Stomach (tissue), 9 donors: Measurements from ENCODE around the gene CCDC88C. TPM values are rescaled to one million over a fixed set of nuclear protein-coding genes. Genes with fewer than 3 reads are reported as not detected.
A peak's percentile ranks its signal among the peaks of the same experiment; 100 is the strongest.

Source experiments
- DNase-seq, 2 donors: peaks; one replicate each; pipeline versions ENCODE4 v3.0.0 to v3.0.0-alpha.2; 2013 to 2019
- H3K27ac ChIP-seq, 5 donors: fragments of 200-600 bp in 4 of 5; sonication (generic) in 4 of 5; one replicate each; pipeline ENCODE4 v1.5.1; 2013 to 2019; ENCODE audit warnings: mild to moderate bottlenecking in 1 of 5, moderate library complexity in 1 of 5
- H3K27me3 ChIP-seq, 3 donors: fragments of 200-600 bp; sonication (generic); one replicate each; pipeline ENCODE4 v1.5.1; 2017 to 2019; ENCODE audit warnings: mixed run types in 1 of 3
- H3K36me3 ChIP-seq, 4 donors: fragments of 200-600 bp; sonication (generic); 1 replicate in 3 of 4; 2 replicates in 1 of 4; pipeline ENCODE4 v1.5.1; 2016 to 2019
- H3K4me1 ChIP-seq, 4 donors: fragments of 200-600 bp; sonication (generic); one replicate each; pipeline ENCODE4 v1.5.1; 2016 to 2019
- H3K4me3 ChIP-seq, 4 donors: fragments of 200-600 bp; sonication (generic) in 3 of 4; one replicate each; pipeline ENCODE4 v1.5.1; 2016 to 2019; ENCODE audit warnings: mild to moderate bottlenecking in 1 of 4
- H3K9me3 ChIP-seq, 4 donors: fragments of 200-600 bp; sonication (generic); one replicate each; pipeline ENCODE4 v1.5.1; 2016 to 2019
- CTCF ChIP-seq, 7 experiments: fragments of 450-650 bp in 4 of 7; fragments of 200-600 bp in 3 of 7; sonication (generic) in 3 of 7; IDR thresholded peaks; one replicate each; pipeline ENCODE4 v1.5.1; 2016 to 2019; ENCODE audit warnings: antibody characterized with exemption in 7 of 7, control low read depth in 2 of 7, mild to moderate bottlenecking in 1 of 7
- EP300 ChIP-seq: sonication (generic); formaldehyde crosslinking; IDR thresholded peaks from one replicate; pipeline ENCODE4 v1.6.1; 2017; ENCODE audit warnings: antibody characterized with exemption
- POLR2A ChIP-seq, 4 donors: fragments of 450-650 bp; IDR thresholded peaks; one replicate each; pipeline ENCODE4 v1.6.1; 2016; ENCODE audit warnings: antibody characterized with exemption in 4 of 4, control low read depth in 2 of 4, mild to moderate bottlenecking in 1 of 4, moderate library complexity in 1 of 4
- POLR2AphosphoS5 ChIP-seq, 3 donors: sonication (generic); formaldehyde crosslinking; IDR thresholded peaks; one replicate each; pipeline ENCODE4 v1.6.1; 2016; ENCODE audit warnings: antibody characterized with exemption in 3 of 3
- WGBS, 5 donors: extraction: QIAGEN DNeasy Blood & Tissue Kit in 3 of 5; methylation state at CpG; one replicate each; pipeline versions ENCODE4 v1.1.5 to v1.1.7; 2013 to 2018; 5-methylcytosine and 5-hydroxymethylcytosine counted together
- intact Hi-C: fragments of 100-400 bp; cut with DNase I; formaldehyde crosslinking; loops from one replicate; pipeline ENCODE4 v1.15.1; 2023; ENCODE audit warnings: low total_unique reads
- polyA plus RNA-seq, 3 donors: library from polyadenylated mRNA; stranded (reverse); fragments of 200-250 nt; gene quantifications; one replicate each; pipeline ENCODE4 v1.2.3, GENCODE V29; 2013
- total RNA-seq, 5 donors: library from RNA; depleted of rRNA; stranded (reverse); fragments of >200 nt; gene quantifications; one replicate each; pipeline versions ENCODE4 v1.1.0 to v1.2.3, GENCODE V29; 2014 to 2016
- donor health status: healthy with polysubstance abuse.
- donor health status: Bipolar disorder and iron deficiency.
- donor health status: healthy.

Gene CCDC88C
- total and polyA plus RNA-seq, 8 donors: 10.5 to 66.9 (median 22.3) TPM

GRCh38 chr14:91416744-91417119 is 888 bp downstream of the CCDC88C start:
- WGBS, 5 donors: 5 to 9% (median 7%) methylated on average over 18 to 19 of the region's 19 CpGs
- no peaks in the 10 kb centered on the region for H3K9me3 ChIP-seq
- H3K36me3 ChIP-seq: no peaks in the 10 kb centered on the region
- H3K27ac ChIP-seq: peak overlapping the region; percentile 81 to 93 (median 87)
- peaks cover 0 to 14% (median 0%) of the 10 kb centered on the region in 3 donors for H3K27me3 ChIP-seq
- H3K4me1 ChIP-seq: peaks cover 9 to 59% (median 55%) of the 10 kb centered on the region in 4 donors
- TF ChIP-seq CTCF (IDR thresholded peaks at IDR 0.05) (no peak), POLR2AphosphoS5 (IDR thresholded peaks at IDR 0.05) (no peak), EP300 (no peak), POLR2A (IDR thresholded peaks at IDR 0.05) (no peak)
- DNase-seq: peak in 1 of 2 donors; percentile 47
- intact Hi-C loops: loop anchor here (10.0 kb wide), 1 partner anchor 62 kb away; no protein-coding TSS in a partner anchor
- peak overlapping the region; percentile 60 to 85 (median 75) for H3K4me3 ChIP-seq

GRCh38 chr14:91415794-91416743 is 1.6 kb downstream of the CCDC88C start:
- intact Hi-C loops: loop anchor here (10.0 kb wide), 1 partner anchor 61 kb away; no protein-coding TSS in a partner anchor
- Histone ChIP-seq H3K9me3 (no peaks in the 10 kb centered on the region), H3K36me3 (no peaks in the 10 kb centered on the region), H3K27ac (peak overlapping the region; percentile 81 to 93 (median 87)), H3K4me3 (peak overlapping the region; percentile 60 to 85 (median 75)), H3K4me1 (peaks cover 9 to 56% (median 55%) of the 10 kb centered on the region in 4 donors), H3K27me3 (peaks cover 0 to 14% (median 0%) of the 10 kb centered on the region in 3 donors)
- TF ChIP-seq POLR2AphosphoS5 (IDR thresholded peaks at IDR 0.05) (no peak), POLR2A (IDR thresholded peaks at IDR 0.05) (no peak), EP300 (no peak), CTCF (IDR thresholded peaks at IDR 0.05) (no peak)
- DNase-seq: peak; percentile 52 to 71
- WGBS, 5 donors: 19 to 34% (median 27%) methylated on average over 18 of the region's 18 CpGs

GRCh38 chr14:91414475-91414833 is 3.2 kb downstream of the CCDC88C start:
- H3K27me3 ChIP-seq: peaks cover 0 to 14% (median 0%) of the 10 kb centered on the region in 3 donors
- H3K27ac ChIP-seq: peak overlapping the region; percentile 78 to 90 (median 83)
- intact Hi-C loops: loop anchor here (10.0 kb wide), 1 partner anchor 60 kb away; no protein-coding TSS in a partner anchor
- no peak for TF ChIP-seq POLR2A (IDR thresholded peaks at IDR 0.05)
- peak overlapping the region in 1 of 4 donors; percentile 85 for H3K4me3 ChIP-seq
- no peaks in the 10 kb centered on the region for H3K9me3 ChIP-seq
- H3K4me1 ChIP-seq: peaks cover 9 to 70% (median 65%) of the 10 kb centered on the region in 4 donors
- no peaks in the 10 kb centered on the region for H3K36me3 ChIP-seq
- 84 to 96% (median 89%) methylated on average over 3 of the region's 3 CpGs for WGBS, 5 donors
- DNase-seq: no peak

- no peak for TF ChIP-seq EP300
- peak in 2 of 3 donors; percentile 43 to 56 for TF ChIP-seq POLR2AphosphoS5 (IDR thresholded peaks at IDR 0.05)
- no peak for TF ChIP-seq POLR2A (IDR thresholded peaks at IDR 0.05)
- Histone ChIP-seq H3K36me3 (no peaks in the 10 kb centered on the region), H3K4me1 (peaks cover 9 to 70% (median 63%) of the 10 kb centered on the region in 4 donors), H3K27me3 (peaks cover 0 to 14% (median 0%) of the 10 kb centered on the region in 3 donors), H3K4me3 (peak overlapping the region in 1 of 4 donors; percentile 19), H3K27ac (peak overlapping the region; percentile 42 to 90 (median 83)), H3K9me3 (no peaks in the 10 kb centered on the region)
- 49 to 66% (median 54%) methylated on average over 7 to 11 of the region's 11 CpGs for WGBS, 5 donors
- peak; percentile 90 to 91 for DNase-seq
- intact Hi-C loops: loop anchor here (10.0 kb wide), 1 partner anchor 59 kb away; no protein-coding TSS in a partner anchor
Measured at GRCh38 chr14:91413547-91414474, 3.8 kb downstream of the CCDC88C start.
